ENCODE measurements around the gene RERE. TPM values are rescaled to one million over a fixed set of nuclear protein-coding genes. Genes with fewer than 3 reads are reported as not detected.
A peak's percentile ranks its signal among the peaks of the same experiment; 100 is the strongest.

The RERE gene
- total RNA-seq, 4 donors from 2014 or later: 51.2 to 1,226 (median 253) TPM

- H3K4me3 ChIP-seq: no peak overlapping the region
- H3K4me1 ChIP-seq: peaks cover 0 to 7% of the 10 kb centered on the region in 2 donors
- H3K27ac ChIP-seq: peak overlapping the region; percentile 7 to 23
- H3K9me3 ChIP-seq: no peaks in the 10 kb centered on the region
- DNase-seq: no peak
- intact Hi-C loops (cut with DNase I; ENCODE audit: low total_unique reads): no loop called here
- no peak for TF ChIP-seq CTCF (IDR thresholded peaks at IDR 0.05)
- no peak for TF ChIP-seq POLR2A (IDR thresholded peaks at IDR 0.05)
- no peaks in the 10 kb centered on the region for H3K36me3 ChIP-seq
- H3K27me3 ChIP-seq: no peaks in the 10 kb centered on the region
Observed at GRCh38 chr1:8629241-8630091, 188.0 kb downstream of the RERE start.

DNA sequence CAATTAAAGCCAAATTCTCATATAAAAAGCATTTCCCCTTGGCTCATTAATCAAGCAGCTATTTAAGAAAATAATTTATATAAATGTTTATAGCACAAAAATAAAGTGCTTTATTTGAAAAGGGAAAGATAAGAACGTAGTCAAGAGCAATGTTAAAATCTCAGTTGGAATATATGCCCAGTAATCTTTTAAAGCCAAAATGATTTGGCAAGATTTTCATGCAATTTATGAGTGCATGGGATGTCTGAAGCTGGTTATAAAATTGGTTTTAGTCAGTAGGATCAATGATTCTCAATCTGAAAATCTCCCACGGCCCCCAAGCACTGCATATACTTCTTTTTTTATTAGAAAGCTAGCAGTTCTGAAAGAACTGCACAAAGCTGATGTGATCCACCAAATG, 188.8 kb downstream of the RERE start:
- intact Hi-C loops (cut with DNase I; ENCODE audit: low total_unique reads): no loop called here
- Histone ChIP-seq H3K4me3 (no peak overlapping the region), H3K27ac (peak overlapping the region in 1 of 2 donors; percentile 7), H3K9me3 (no peaks in the 10 kb centered on the region), H3K27me3 (no peaks in the 10 kb centered on the region), H3K36me3 (no peaks in the 10 kb centered on the region), H3K4me1 (peaks cover 0 to 7% of the 10 kb centered on the region in 2 donors)
- DNase-seq: no peak
- TF ChIP-seq CTCF (IDR thresholded peaks at IDR 0.05): no peak
- TF ChIP-seq POLR2A (IDR thresholded peaks at IDR 0.05): no peak

DNA sequence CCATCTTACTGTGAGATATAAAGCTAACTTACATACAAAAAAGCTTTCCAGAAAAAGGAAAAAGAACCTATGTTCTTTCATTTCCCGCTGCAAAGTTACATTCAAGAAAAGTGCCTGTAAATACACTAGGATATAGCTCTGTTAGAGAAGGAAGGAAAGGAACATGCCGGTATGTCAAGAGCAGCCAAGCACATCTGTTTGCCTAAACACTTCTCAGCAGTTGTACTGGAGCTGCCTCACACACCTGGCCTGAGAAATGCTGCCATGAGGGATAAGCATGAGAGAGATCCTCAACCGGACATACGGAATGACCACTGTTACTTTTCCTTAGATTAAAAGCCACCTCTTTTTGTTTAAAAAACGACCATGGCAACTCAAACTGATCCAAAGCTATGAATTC, 189.7 kb downstream of the RERE start:
- intact Hi-C loops (cut with DNase I; ENCODE audit: low total_unique reads): no loop called here
- no peaks in the 10 kb centered on the region for H3K9me3 ChIP-seq
- no peaks in the 10 kb centered on the region for H3K27me3 ChIP-seq
- H3K36me3 ChIP-seq: no peaks in the 10 kb centered on the region
- TF ChIP-seq POLR2A (IDR thresholded peaks at IDR 0.05) (no peak), CTCF (IDR thresholded peaks at IDR 0.05) (no peak)
- no peak for DNase-seq
- H3K27ac ChIP-seq: peak overlapping the region in 1 of 2 donors; percentile 7
- peaks cover 0 to 7% of the 10 kb centered on the region in 2 donors for H3K4me1 ChIP-seq
- no peak overlapping the region for H3K4me3 ChIP-seq

GRCh38 chr1:8625981-8626898, 191.2 kb downstream of the RERE start:
- no peaks in the 10 kb centered on the region for H3K9me3 ChIP-seq
- no peak for TF ChIP-seq POLR2A (IDR thresholded peaks at IDR 0.05)
- no peak for TF ChIP-seq CTCF (IDR thresholded peaks at IDR 0.05)
- H3K4me1 ChIP-seq: peaks cover 0 to 7% of the 10 kb centered on the region in 2 donors
- intact Hi-C loops (cut with DNase I; ENCODE audit: low total_unique reads): no loop called here
- H3K27me3 ChIP-seq: no peaks in the 10 kb centered on the region
- H3K27ac ChIP-seq: peak overlapping the region in 1 of 2 donors; percentile 3
- no peak for DNase-seq
- no peak overlapping the region for H3K4me3 ChIP-seq
- no peaks in the 10 kb centered on the region for H3K36me3 ChIP-seq

All from uterus (tissue), 4 donors.